MM.1S (cell line): ENCODE results near the gene HASPIN.

Experiments
- CTCF ChIP-seq: fragments of 300-600 bp; sonication (generic); IDR thresholded peaks from 2 replicates; pipeline ENCODE4 v1.5.1; 2016; ENCODE audit warnings: antibody characterized with exemption, low read length, mixed read lengths
- EZH2 ChIP-seq: fragments of 300-600 bp; sonication (generic); optimal IDR thresholded peaks from 2 replicates; pipeline ENCODE3; 2017; ENCODE audit warnings: low read depth, mild to moderate bottlenecking, antibody characterized with exemption, low read length, mixed read lengths
- EZH2phosphoT487 ChIP-seq: fragments of 300-600 bp; sonication (generic); IDR thresholded peaks from 2 replicates; pipeline ENCODE4 v1.6.1; 2018; ENCODE audit warnings: antibody characterized with exemption, low read length

GRCh38 chr17:3712811-3713463, 10.8 kb upstream of the HASPIN start:
- TF ChIP-seq CTCF (no peak), EZH2phosphoT487 (no peak), EZH2 (no peak)
